GM19043 (cell line): ENCODE measurements around the gene COCH.
A peak's percentile ranks its signal among the peaks of the same experiment; 100 is the strongest.

Experiments used
- ATAC-seq: cut with Tn5 transposase; IDR thresholded peaks from one replicate; pipeline ENCODE4 v1.9.1; 2021; ENCODE audit warnings: low read depth; ENCODE audit not compliant: unreplicated experiment

Gene COCH

DNA sequence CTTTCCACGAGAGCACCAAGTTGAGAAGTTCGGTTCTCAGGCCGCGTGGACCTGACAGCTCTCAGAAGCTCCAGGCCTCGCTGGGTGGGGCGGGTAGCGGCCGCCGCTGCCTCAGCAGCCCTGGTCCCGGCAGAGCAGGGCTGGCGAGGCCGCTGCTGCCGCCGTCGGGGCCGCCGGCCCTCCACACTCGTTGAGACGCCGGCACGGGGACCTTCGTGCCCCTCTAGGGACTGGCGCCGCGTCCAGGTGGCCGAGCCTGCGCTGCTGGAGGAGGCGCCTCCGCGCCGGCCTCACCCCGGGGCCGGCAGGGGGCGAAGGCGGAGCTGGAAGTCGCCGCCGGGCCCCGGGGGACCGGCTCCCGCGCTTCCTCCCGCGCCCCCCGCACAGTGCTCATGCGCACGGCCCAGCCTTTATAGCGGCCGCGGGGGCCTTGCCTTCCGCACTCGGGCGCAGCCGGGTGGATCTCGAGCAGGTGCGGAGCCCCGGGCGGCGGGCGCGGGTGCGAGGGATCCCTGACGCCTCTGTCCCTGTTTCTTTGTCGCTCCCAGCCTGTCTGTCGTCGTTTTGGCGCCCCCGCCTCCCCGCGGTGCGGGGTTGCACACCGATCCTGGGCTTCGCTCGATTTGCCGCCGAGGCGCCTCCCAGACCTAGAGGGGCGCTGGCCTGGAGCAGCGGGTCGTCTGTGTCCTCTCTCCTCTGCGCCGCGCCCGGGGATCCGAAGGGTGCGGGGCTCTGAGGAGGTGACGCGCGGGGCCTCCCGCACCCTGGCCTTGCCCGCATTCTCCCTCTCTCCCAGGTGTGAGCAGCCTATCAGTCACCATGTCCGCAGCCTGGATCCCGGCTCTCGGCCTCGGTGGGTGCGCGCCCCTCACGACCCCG, at the start of gene COCH:
Gene COCH (plus strand): TSS at position 440 of the 879 bp plus-strand sequence. CDS start 380 bp downstream, at position 820.
- peak; percentile 67 for ATAC-seq

DNA sequence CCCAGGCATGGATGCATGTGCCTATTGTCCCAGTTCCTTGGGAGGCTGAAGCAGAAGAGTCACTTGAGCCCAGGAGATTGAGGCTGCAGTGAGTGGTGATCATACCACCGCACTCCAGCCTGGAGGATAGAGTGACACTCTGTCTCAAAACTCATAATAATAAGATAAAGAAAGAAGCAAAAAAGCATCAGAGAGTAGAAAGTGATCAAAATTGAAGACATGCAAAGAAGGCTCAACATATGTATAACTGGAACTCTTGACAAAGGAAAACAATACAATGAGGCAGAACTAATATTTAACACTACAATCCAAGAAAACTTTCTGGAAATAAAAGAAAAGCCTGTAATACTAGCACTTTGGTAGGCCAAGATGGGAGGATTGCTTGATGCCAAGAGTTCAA, 48.3 kb upstream of the COCH start:
- no peak for ATAC-seq

DNA sequence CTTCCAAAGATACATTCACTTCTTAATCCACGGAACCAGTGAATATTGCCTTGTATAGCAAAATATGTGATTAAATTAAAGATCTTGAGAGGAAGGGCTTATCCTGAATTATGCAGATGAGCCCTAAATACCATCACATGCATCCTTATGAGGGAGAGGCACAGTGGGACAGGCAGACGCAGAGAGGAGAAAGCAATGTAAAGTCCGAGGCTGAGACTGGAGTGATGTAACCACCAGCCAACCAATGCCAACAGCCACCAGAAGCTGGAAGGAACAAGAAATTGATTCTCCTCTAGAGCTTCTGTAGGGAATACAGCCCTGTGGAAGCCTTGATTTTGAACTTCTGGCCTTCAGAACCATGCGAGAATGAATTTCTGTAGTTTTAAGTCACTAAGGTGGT, 44.5 kb upstream of the COCH start:
- ATAC-seq: no peak

DNA sequence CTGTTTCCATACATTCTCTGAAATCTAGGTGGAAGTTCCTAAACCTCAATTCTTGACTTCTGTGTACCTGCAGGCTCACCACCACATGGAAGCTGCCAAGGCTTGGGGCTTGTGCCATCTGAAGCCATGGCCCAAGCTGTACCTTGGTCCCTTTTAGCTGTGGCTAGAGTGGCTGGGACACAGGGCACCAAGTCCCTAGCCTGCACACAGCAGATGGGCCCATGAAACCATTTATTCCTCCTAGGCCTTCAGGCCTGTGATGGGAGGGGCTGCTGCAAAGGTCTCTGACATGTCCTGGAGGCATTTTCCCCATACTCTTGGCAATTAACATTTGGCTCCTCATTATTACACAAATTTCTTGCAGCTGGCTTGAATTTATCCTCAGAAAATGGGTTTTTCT, 40.0 kb upstream of the COCH start:
- ATAC-seq: no peak

DNA sequence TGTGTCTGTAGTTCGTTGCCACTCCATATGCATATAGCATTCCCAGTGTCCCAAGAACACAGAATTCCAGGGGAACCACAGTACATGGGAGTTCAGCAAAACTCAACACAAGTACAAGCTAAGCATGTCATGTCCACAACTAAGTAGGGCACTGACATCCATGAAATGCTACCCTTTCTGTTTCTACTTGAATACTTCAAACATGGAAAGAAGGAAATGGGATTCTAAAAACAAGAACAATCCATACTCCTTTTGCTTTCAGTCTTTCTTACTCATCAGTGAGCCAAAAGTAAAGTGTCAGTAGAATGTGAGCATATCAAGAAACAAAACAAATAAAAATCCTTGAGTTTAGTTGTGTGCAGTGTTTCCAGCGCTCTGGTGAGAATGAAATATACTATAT, 36.0 kb upstream of the COCH start:
- no peak for ATAC-seq

DNA sequence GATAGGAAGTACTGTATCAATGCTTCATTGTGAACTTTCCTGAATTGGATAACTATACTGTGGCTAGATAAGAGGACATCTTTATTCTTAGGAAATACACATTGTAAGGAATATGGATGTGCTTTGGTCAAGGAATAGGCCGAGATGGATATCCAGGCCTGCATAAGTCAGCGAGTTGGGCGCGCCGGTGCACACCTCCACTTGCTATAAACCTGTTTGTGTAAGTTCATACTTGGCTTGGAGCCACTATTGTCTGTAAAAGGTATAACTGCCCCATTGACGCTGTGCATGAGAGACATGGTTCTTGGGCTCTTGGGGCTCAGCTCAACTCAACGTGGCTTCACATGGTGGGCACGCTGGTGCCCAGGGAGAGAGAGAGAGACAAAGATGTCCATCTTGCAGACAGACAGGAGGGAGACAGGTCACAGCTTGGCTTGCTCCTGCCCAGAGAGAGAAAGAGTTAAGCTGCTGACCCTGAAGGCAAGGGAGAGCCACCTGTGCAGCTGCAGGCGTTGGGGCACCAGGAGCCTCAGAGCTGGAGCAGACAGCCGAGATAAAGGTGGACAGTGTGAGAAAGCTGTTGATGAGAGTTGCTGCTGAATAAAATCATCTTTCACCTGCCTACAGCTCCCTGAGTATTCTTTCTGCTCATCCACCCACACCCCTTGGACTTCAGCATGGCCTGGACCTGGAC, 34.1 kb upstream of the COCH start:
- ATAC-seq: no peak

DNA sequence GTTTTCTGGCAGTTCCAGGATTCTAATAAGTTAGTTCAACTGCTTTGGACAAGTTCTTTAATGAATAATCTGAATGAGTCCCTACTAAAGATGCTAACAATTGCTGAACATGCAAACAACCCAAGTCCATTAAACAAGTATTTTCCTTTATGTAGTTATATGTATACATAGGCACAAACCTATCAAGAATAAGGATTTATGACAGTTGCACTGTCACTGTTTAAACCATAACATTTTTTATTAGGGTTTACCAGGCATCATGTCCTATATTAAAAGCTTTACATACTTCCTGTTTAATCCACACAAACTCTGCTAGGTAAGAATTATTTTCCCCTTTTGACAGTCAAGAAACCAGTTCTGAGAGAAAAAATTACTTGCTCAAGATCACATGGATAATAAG, 31.9 kb upstream of the COCH start:
- no peak for ATAC-seq

DNA sequence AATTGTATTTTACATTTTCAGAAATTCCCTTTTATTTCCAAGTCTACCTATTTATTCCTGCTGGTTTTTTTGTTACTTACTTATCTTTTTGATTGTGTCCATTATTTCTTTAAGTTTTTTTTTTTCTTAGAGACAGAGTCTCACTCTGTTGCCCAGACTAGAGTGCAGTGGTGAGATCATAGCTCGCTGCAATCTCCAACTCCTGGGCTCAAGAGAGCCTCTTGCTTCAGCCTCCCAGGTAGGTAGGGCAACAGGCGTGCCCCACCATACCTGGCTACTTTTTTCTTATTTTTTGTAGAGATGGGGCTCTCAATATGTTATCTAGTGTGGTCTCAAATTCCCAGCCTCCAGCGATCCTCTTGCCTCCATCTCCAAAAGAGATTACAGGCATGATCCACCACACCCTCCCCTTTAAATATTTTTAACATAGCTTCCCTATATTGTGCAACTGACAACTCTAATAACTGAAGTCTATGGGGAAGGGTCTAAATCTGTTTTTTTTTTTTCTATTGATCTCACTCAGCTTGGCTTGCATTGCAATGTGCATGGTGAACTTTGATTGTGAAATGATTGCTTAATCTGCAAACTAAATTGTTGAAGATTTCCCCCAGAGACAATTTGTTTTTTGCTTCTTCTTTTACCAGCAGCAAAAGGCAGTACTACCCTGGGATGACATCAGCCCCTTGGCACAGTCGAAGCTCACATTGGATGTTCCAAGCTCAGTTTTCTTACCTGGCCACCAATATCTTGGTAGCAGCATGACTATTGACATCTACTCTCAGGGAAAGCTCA, 25.7 kb upstream of the COCH start:
- no peak for ATAC-seq

DNA sequence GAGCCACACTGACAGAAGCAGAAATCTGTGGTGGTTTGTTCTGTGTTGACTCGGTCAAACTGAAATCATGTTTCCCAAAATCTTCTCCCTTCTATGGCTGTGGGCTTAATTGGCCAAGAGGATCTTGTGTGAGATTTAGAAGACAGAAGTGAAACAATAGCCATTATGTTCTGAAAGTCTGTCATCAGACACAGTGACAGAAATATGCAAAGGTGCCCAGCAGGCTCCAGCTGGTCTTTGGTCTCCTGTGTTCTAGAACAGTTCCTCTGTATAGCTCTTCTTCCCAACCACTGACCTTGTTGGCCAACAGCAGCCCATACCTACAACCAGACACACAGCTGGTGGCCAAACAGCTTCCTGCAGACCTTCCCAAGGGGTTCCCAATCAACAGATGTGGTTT, 25.0 kb upstream of the COCH start:
- ATAC-seq: peak; percentile 89

DNA sequence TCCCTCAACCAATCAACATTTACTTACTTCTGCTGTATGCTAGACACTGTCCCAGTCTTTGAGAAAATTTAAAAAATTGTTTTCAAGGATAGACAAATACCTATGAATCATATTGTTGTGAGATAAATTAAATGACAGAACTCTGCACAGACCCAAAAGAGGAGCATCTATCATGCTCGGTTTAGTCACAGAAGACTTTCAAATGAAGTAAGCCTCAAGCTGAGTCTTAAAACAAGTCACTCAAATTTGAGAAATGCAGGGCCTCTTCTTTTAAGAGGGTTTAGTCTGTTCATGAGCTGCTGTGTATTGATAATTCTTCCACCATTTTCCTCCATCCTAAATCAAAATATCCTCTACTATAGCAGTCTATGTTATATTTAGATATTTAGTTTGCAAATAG, 24.4 kb upstream of the COCH start:
- no peak for ATAC-seq

DNA sequence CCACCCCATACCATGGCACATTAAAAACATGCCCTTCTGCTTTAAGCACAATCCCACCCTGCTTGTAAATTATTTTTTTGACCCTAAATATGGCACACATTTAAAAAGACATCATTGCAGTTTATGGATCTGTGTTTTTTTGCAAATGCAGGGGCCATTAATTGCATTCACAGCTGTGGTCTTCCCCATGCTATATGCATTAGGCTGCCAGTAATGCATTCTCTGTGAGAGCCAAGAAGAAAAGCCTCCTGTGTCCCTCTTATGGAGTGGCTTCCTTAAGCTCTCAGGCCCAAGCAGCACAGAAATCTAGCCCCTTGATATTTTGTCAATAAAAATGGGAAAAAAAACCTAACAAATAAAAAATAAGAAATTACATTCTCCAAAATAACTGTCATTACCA, 20.4 kb upstream of the COCH start:
- no peak for ATAC-seq

DNA sequence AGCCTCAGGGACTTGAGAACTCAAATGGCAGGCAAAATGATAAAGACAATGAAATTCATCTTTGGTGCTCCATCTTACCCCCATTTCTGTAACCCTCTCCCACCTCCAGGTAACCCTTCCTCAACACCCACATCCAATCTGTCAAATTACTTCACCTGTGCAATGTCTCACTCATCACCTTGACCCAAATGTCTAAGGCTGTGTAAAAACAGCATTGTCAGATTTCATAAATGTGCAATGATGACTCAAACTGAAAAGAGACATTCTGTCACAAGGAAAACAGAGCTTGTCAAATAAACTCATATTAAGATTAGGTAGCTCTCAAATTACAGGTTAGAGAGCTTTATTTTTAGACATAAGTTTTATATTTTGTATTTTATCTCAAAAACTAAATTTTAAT, 19.9 kb upstream of the COCH start:
- peak; percentile 42 for ATAC-seq

DNA sequence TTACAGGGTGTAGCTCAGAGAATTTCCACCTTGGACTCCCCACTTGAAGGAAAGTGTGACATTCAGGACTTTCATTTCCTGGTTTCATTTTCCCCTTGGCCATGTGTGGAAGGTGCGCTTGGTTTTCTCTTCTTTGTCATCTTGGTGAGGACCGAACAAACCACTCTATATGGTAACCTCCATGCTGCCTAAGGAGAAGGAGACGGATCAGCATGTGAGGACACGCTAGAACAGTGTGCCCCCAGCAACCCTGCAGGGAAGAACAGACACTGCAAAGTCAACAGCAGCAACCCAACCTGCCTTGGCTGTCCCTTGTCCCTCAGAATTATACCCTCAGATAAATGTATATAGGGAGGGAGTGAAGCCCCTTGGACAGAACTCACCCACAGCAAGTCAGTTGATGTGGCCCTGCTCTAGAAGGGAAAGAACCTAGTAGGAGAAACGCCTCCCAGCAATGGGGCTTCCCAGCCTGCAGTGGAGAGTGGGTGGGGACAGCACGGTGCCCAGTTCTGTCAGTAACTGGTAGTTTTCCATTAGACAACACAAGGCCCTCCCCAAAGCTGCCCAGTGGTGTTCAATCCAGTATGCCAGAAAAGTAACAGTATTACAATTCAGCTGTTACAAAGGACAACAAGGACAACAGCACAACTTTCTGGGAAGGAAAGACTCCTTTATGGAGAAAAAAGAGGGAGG, 18.9 kb upstream of the COCH start:
- ATAC-seq: no peak

DNA sequence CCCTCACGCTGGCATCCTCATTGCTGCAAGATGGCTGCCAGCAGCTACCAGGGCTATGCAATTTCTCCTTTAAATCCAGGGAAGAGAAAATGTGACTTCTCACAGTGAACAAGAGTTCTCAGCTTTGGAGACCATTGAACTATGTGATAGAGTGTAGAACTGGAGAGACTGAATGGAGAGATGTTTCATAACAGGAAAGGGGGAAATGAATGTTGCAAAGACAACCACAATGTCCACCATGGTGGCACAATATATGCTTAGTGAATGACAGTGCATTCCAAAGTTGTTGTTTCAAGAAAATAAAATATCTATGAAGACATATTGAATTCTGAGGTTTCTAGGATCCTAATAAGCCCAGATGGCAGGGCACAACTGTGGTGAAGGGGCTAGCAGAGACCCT, 13.2 kb upstream of the COCH start:
- ATAC-seq: no peak

DNA sequence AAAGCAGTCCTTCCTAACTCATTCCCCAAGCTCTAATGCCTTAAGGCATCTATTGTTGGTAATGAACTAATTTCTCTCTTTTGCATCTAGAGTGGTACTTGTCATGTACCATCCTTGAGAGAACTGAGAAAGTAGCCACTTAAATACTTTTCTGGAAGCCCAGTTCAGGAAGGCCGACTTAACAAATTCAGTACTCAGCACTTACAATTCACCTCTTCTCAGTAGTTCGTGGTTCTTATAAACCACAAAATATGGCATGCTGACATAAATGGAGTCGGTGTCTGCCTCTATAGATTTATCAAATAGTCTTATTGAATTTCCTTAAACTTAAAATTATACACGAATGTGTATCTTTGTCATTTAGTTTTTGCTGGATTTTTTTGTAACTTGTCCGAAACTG, 9.4 kb upstream of the COCH start:
- no peak for ATAC-seq

DNA sequence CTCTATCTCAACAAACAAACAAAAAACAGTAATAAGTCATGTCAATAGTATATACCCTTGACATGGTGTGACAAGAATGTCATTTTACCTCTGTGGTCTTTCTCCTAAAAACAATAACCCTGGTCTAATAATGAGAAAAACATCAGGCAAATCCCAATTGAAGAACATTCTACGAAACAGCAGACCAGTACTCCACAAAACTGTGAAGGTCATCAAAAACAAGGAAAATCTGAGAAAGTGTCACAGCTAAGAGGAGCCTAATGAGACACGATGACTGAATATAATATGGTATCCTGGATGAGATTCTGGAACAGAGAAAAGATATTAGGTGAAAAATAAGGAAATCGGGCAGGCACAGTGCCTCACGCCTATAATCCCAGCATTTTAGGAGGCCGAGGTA, 5.6 kb upstream of the COCH start:
- ATAC-seq: no peak

DNA sequence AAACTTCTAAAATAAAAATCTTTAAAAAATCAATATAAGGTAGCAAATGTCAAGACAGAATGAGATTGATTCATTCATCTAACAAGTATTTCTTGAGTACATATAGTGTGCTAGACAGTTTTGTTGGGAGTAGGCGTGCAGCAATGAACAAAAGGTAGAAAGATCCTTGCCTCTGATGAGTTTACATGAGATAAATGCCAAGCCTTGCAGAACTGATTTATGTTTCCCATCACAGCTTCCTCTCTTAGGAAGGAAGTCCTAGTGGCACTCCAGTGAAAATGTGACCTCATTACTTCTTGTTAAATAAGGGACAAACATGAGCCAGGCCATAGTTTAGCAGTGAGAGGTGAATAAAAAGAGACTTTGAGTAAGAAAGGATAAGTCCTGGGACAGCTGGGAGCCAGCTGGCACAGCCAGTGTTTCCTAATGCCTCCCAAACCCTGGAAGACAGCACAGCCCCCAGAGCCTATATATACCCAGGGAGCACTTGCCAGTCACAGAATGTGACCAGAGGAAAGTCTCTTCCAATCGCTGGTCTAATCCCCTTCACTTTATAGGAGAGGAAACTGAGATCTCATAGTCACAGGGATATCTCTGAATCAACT, 4.7 kb upstream of the COCH start:
- no peak for ATAC-seq

DNA sequence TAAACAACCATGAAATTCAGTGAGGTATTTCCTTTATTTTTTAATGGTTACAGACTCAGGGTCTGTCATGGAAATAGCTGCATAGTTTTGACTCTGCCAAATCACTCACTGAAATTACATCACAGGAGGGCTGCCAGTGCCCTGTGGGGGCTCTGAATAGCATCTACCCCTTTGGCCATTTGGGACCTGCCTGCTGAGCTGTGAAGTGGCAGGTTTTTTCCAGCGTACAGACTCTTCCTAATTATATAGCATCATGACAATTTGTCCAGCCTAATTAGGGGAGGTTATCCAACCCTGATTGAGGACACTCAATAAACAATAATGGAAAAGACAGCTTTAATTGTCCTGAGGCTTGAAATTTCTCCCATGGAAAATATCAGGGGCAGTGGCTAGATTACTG, 1.8 kb upstream of the COCH start:
- ATAC-seq: no peak

DNA sequence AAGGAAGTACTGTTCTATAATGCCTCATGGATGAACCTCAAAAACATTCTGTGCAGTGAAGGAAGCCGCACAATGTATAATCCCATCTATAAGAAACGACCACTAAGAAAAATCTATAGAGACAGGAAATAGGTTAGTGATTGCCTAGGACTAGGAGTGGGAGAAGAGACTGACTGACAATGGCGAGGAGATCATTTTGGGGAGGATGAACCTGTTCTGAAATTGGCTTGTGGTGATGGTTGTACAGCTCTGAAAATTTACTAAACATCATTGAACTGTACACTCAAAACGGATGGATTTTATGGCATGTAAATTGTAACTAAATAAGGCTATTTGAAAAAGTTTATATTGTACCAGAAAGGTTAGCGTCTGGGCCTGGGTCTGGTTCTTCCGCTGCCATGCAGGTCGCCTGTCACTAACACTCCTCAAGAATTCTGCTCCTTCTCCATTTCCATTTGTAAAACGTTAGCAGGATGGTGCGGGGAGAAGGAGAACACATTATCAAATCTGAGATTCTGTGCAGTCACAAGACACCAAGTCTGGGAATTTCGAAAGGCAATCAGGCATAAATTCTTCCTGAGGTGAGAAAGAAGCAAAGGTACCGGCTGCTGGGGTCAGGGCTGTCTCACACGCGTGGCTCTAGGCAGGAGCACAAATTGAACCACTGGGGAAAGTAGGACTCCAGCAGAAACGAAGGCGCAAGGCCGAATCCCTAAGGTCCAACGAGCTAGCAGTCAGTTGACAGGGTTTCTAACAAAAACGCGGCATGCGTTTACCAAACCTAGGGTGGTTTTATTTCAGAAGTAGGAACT, 845 bp upstream of the COCH start:
- ATAC-seq: no peak
